IMR-90 (cell line): ENCODE measurements around the gene ZNF469. TPM values are rescaled to one million over a fixed set of nuclear protein-coding genes. Genes with fewer than 3 reads are reported as not detected.
A peak's percentile ranks its signal among the peaks of the same experiment; 100 is the strongest.

Experiments used
- ATAC-seq: fragments of 200-7000 bp; cut with Tn5 transposase; 2 replicates; pipeline ENCODE4 v1.9.1; 2020; ENCODE audit warnings: low read depth, mild to moderate bottlenecking, moderate library complexity
- BruUV-seq: library from RNA; stranded (reverse); fragments of 400-500 nt; replicated peaks from 2 replicates; lab custom pipeline; 2021; lab: Mats Ljungman, UMichigan
- CTCF ChIA-PET: fragments of 300-600 bp; formaldehyde crosslinking; extraction: SDS; loops from one replicate; lab custom pipeline; 2021; ENCODE audit warnings: antibody characterized with exemption; lab: Yijun Ruan, JAX
- POLR2A ChIA-PET: fragments of 300-600 bp; sonication (Branson Sonifier 250); formaldehyde crosslinking; loops from one replicate; lab custom pipeline; 2022; ENCODE audit warnings: antibody characterized with exemption; ENCODE audit not compliant: unreplicated experiment; lab: Charles Lee
- DNase-seq: peaks from one replicate; pipeline ENCODE4 v3.0.0; 2013
- H2AFZ ChIP-seq: replicated peaks from 2 replicates; pipeline ENCODE3; 2013; ENCODE audit warnings: low read length, mild to moderate bottlenecking; ENCODE audit not compliant: poor library complexity
- H2AK5ac ChIP-seq: 2 replicates; pipeline ENCODE4 v1.6.1; 2013; ENCODE audit warnings: low read depth, low read length, inconsistent platforms
- H2AK9ac ChIP-seq: replicated peaks from 2 replicates; pipeline ENCODE3; 2013; ENCODE audit warnings: mild to moderate bottlenecking, low read depth, low read length, moderate library complexity; ENCODE audit not compliant: poor library complexity
- H2BK120ac ChIP-seq: 2 replicates; pipeline ENCODE4 v1.6.1; 2013; ENCODE audit warnings: low read depth, low read length, inconsistent platforms
- H2BK15ac ChIP-seq: 3 replicates; pipeline ENCODE4 v1.6.1; 2013; ENCODE audit warnings: low read depth, low read length, inconsistent platforms
- H2BK20ac ChIP-seq: 2 replicates; pipeline ENCODE4 v1.6.1; 2013; ENCODE audit warnings: low read depth, mild to moderate bottlenecking, inconsistent platforms, low read length, moderate library complexity
- H2BK5ac ChIP-seq: 2 replicates; pipeline ENCODE4 v1.6.1; 2013; ENCODE audit warnings: mild to moderate bottlenecking, low read depth, low read length, inconsistent platforms; ENCODE audit not compliant: poor library complexity, severe bottlenecking
- H3K14ac ChIP-seq: replicated peaks from 2 replicates; pipeline ENCODE4 v1.6.1; 2013; ENCODE audit warnings: low read depth, low read length, inconsistent platforms
- H3K18ac ChIP-seq: 2 replicates; pipeline ENCODE4 v1.6.1; 2013; ENCODE audit warnings: low read depth, low read length, control low read depth
- H3K23ac ChIP-seq: 2 replicates; pipeline ENCODE4 v1.6.1; 2013; ENCODE audit warnings: low read depth, low read length, inconsistent platforms
- H3K27ac ChIP-seq: 2 replicates; pipeline ENCODE4 v1.5.1; 2013; ENCODE audit warnings: mild to moderate bottlenecking, control low read depth, low read length; ENCODE audit not compliant: insufficient read depth
- H3K27me3 ChIP-seq: 2 replicates; pipeline ENCODE4 v1.6.1; 2013; ENCODE audit warnings: low read length; ENCODE audit not compliant: control insufficient read depth, insufficient read depth
- H3K36me3 ChIP-seq: 2 replicates; pipeline ENCODE4 v1.6.1; 2013; ENCODE audit warnings: low read length, mixed read lengths; ENCODE audit not compliant: control insufficient read depth, insufficient read depth
- H3K4ac ChIP-seq: 2 replicates; pipeline ENCODE4 v1.6.1; 2013; ENCODE audit warnings: low read depth, low read length, inconsistent platforms
- H3K4me1 ChIP-seq: 2 replicates; pipeline ENCODE4 v1.6.1; 2013; ENCODE audit warnings: low read length, mixed read lengths; ENCODE audit not compliant: control insufficient read depth, insufficient read depth
- H3K4me2 ChIP-seq: 2 replicates; pipeline ENCODE4 v1.6.1; 2013; ENCODE audit warnings: low read depth, mild to moderate bottlenecking, control low read depth, low read length, moderate library complexity
- H3K4me3 ChIP-seq: 2 replicates; pipeline ENCODE4 v1.5.1; 2013; ENCODE audit warnings: low read depth, mild to moderate bottlenecking, control low read depth, low read length, moderate library complexity; ENCODE audit not compliant: insufficient read depth
- H3K56ac ChIP-seq: 2 replicates; pipeline ENCODE4 v1.6.1; 2013; ENCODE audit warnings: low read length, inconsistent platforms; ENCODE audit not compliant: insufficient read depth; ENCODE audit errors: extremely low read depth
- H3K79me1 ChIP-seq, 2 experiments: 2 replicates each; pipeline ENCODE4 v1.6.1; 2013; ENCODE audit warnings: low read length in 2 of 2, inconsistent platforms in 1 of 2, low read depth in 1 of 2
- H3K9ac ChIP-seq: 2 replicates; pipeline ENCODE4 v1.6.1; 2013; ENCODE audit warnings: low read depth, low read length, control low read depth
- H3K9me1 ChIP-seq: 2 replicates; pipeline ENCODE4 v1.6.1; 2013; ENCODE audit warnings: low read length, inconsistent platforms; ENCODE audit not compliant: insufficient read depth
- H3K9me3 ChIP-seq: 2 replicates; pipeline ENCODE4 v1.6.1; 2013; ENCODE audit warnings: low read length; ENCODE audit not compliant: control insufficient read depth, insufficient read depth
- H4K20me1 ChIP-seq: 2 replicates; pipeline ENCODE4 v1.6.1; 2013; ENCODE audit warnings: low read length, inconsistent platforms; ENCODE audit not compliant: insufficient read depth
- H4K5ac ChIP-seq: 2 replicates; pipeline ENCODE4 v1.6.1; 2013; ENCODE audit warnings: mild to moderate bottlenecking, low read depth, low read length, control low read depth
- H4K8ac ChIP-seq, 2 experiments: 2 replicates each; pipeline ENCODE4 v1.6.1; 2013; ENCODE audit warnings: low read depth in 2 of 2, low read length in 2 of 2, control low read depth in 1 of 2, inconsistent platforms in 1 of 2
- H4K91ac ChIP-seq: 2 replicates; pipeline ENCODE4 v1.6.1; 2013; ENCODE audit warnings: low read depth, low read length, inconsistent platforms; ENCODE audit not compliant: insufficient read depth
- BHLHE40 ChIP-seq: fragments of 150-350 bp; IDR thresholded peaks from 2 replicates; pipeline ENCODE4 v1.6.1; 2016; ENCODE audit warnings: mild to moderate bottlenecking, low read depth, low read length
- CHD1 ChIP-seq: IDR thresholded peaks from 2 replicates; pipeline ENCODE4 v1.6.1; 2012; ENCODE audit warnings: low read depth, low read length, improper control_type of control experiment
- FOS ChIP-seq: fragments of 150-350 bp; IDR thresholded peaks from 2 replicates; pipeline ENCODE4 v1.6.1; 2016; ENCODE audit warnings: low read depth, low read length
- POLR2A ChIP-seq: IDR thresholded peaks from 2 replicates; pipeline ENCODE4 v1.6.1; 2012; ENCODE audit warnings: mild to moderate bottlenecking, low read depth, low read length
- RFX5 ChIP-seq: IDR thresholded peaks from 2 replicates; pipeline ENCODE4 v1.8.0; 2012; ENCODE audit warnings: low read depth, mild to moderate bottlenecking, low read length, moderate library complexity
- WGBS, 2 experiments: methylation state at CpG; one replicate each; pipeline versions ENCODE4 v1.1.5 to v1.1.7; 2013; ENCODE audit warnings: missing lambda C conversion rate in 2 of 2; ENCODE audit not compliant: insufficient read length in 1 of 2; ENCODE audit errors: extremely low coverage in 2 of 2; 5-methylcytosine and 5-hydroxymethylcytosine counted together
- dilution Hi-C: fragments of 300-500 bp; cut with HindIII; formaldehyde crosslinking; loops from one replicate; pipeline ENCODE4 v1.14.3; 2018; ENCODE audit warnings: low sequenced_read_pairs; ENCODE audit not compliant: unreplicated experiment
- in situ Hi-C: fragments of 300-500 bp; cut with MboI; formaldehyde crosslinking; loops from 3 replicates; pipeline ENCODE4 v1.14.3; 2019; ENCODE audit warnings: low sequenced_read_pairs, inconsistent platforms, mixed read lengths
- intact Hi-C: fragments of 100-400 bp; cut with micrococcal nuclease; formaldehyde crosslinking; loops from 2 replicates; pipeline ENCODE4 v1.10.0; 2022
- polyA plus RNA-seq, 3 experiments: library from polyadenylated mRNA; depleted of rRNA; stranded (reverse); fragments of >200 nt; gene quantifications; 2 replicates each; pipeline ENCODE4 v1.2.3, GENCODE V29; 2012; ENCODE audit warnings: low replicate concordance in 1 of 3
- total RNA-seq: library from RNA; depleted of rRNA; stranded (reverse); fragments of >200 nt; gene quantifications from 2 replicates; pipeline ENCODE4 v1.2.3, GENCODE V29; 2012

ZNF469 gene
- total and polyA plus RNA-seq, 2 of the 4 experiments (the other 2 are of a cell fraction) = 1.1 to 13.3 TPM

- Histone ChIP-seq H3K9me1 (peaks cover 19% of the 10 kb centered on the region), H2AK5ac (no peak overlapping the region), H3K79me1 (peaks cover 15 to 92% of the 10 kb centered on the region in 2 experiments; a peak in 3 of 4 replicates), H3K9ac (no peak overlapping the region), H3K4me1 (peaks cover 8% of the 10 kb centered on the region; the same call in 1 of the 2 replicates), H2BK120ac (no peak overlapping the region), H2AK9ac (peak overlapping the region; percentile 42), H4K91ac (no peak overlapping the region), H2AFZ (no peak overlapping the region), H3K36me3 (peaks cover 63% of the 10 kb centered on the region), H3K9me3 (no peaks in the 10 kb centered on the region), H3K14ac (no peak overlapping the region), H4K8ac (no peak overlapping the region), H3K18ac (no peak overlapping the region), H3K23ac (no peak overlapping the region), H3K27ac (no peak overlapping the region), H3K4me3 (no peak overlapping the region), H3K27me3 (no peaks in the 10 kb centered on the region), H2BK20ac (no peak overlapping the region), H3K4ac (no peak overlapping the region), H3K4me2 (no peak overlapping the region), H4K5ac (no peak overlapping the region), H4K20me1 (peaks cover 100% of the 10 kb centered on the region), H3K56ac (no peak overlapping the region), H2BK5ac (no peak overlapping the region), H2BK15ac (no peak overlapping the region)
- 97% methylated on average over 9 of the region's 18 CpGs; no CpG with 5 or more reads in 1 of the 2 experiments for WGBS, 2 experiments
- DNase-seq (no peak), ATAC-seq (no peak)
- CTCF ChIA-PET = no interaction called here
- TF ChIP-seq BHLHE40 (no peak), FOS (no peak), RFX5 (no peak), POLR2A (no peak), CHD1 (no peak)
- BruUV-seq = no TSS peak
- dilution Hi-C loops = no loop called here
- intact Hi-C loops = no loop called here
- in situ Hi-C loops = no loop called here
- POLR2A ChIA-PET = no interaction called here
Observed at GRCh38 chr16:88411951-88412576, 29.3 kb downstream of the ZNF469 start.
